ENCODE measurements around the gene FBXO5. TPM values are rescaled to one million over a fixed set of nuclear protein-coding genes. Genes with fewer than 3 reads are reported as not detected.
"Not testable (repeated sequence)": the region's sequence is repeated elsewhere in the genome, so short reads cannot be mapped to it uniquely, and the experiment has no call there.

FBXO5 gene
- total RNA-seq, 1 experiment from 2014 or later = 15.6 TPM

DNA sequence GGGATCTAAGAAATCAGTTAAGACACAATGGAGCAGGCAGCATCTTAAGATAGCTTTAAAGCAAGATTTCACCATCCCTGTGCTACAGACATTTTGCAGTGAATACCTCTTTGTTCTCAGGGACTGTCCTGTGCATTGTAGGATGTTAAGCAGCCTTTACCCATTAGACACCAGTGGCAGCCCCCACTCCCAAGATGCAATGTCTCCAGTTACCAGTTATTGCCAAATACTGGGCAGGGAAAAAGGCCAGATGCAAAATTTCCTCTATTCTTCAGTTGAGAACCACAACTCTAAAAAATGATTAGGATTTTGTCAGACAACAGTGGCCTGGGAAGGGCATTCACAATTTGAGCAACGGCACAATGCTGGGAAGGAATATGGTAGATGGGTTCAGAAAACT lies 6.1 kb downstream of the FBXO5 start:
- Histone ChIP-seq H3K9me2 (replicated peaks; ENCODE audit: insufficient read depth, low read length) (no peaks in the 10 kb centered on the region), H3K4me2 (ENCODE audit: low read depth, low read length, poor library complexity, severe bottlenecking) (no peak overlapping the region), H3K36me3 (ENCODE audit: insufficient read depth, low read length) (peaks cover 76% of the 10 kb centered on the region), H2AFZ (ENCODE audit: low read length) (no peak overlapping the region), H3K9ac (ENCODE audit: low read length) (no peak overlapping the region), H3K4me1 (ENCODE audit: low read length) (peaks cover 44% of the 10 kb centered on the region), H3K27me3 (ENCODE audit: low read length) (no peaks in the 10 kb centered on the region), H3K79me2 (ENCODE audit: low read length) (peaks cover 85% of the 10 kb centered on the region), H3K4me3 (ENCODE audit: low read length) (no peak overlapping the region), H4K20me1 (ENCODE audit: insufficient read depth, low read depth, low read length) (peaks cover 60% of the 10 kb centered on the region), H3K27ac (ENCODE audit: low read length) (no peak overlapping the region), H3K9me3 (ENCODE audit: low read length) (no peaks in the 10 kb centered on the region)
- peak; percentile 25 for DNase-seq

DNA sequence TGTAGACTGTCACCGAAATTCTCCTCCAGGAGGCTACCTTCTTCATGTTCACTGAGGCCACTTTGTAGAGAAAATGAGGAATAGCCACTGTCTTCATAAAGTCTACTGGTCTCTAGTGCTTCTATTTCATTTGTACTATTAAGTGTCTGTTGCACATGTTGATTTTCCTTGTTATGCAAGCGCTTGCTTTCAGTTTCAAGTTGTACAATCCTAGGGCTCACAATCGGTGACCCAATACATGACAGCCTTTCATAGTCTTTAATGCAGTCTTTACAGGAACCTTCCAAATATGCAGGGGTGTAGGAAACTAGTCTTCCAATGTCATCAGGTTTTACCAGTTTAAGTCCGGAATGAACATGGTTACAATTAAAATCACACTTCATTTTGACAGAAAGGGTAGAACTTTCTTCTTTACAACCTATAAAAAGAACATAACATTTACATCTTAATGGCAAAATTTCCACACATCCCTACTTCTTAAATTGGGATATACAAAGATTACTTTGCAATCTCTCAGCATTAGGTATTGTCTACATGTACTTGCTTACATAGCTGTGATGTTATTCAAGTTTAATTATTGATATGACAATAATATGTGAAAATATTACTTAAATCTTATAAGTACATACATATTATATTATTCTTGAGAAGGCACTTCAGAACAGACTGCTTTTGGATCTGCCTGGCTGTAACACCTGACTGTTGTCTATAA lies 7.5 kb downstream of the FBXO5 start:
- no peak overlapping the region for H3K9ac ChIP-seq (ENCODE audit: low read length)
- peaks cover 85% of the 10 kb centered on the region for H3K36me3 ChIP-seq (ENCODE audit: insufficient read depth, low read length)
- H3K4me2 ChIP-seq (ENCODE audit: low read depth, low read length, poor library complexity, severe bottlenecking) = no peak overlapping the region
- H3K79me2 ChIP-seq (ENCODE audit: low read length) = peaks cover 71% of the 10 kb centered on the region
- H3K27me3 ChIP-seq (ENCODE audit: low read length) = no peaks in the 10 kb centered on the region
- peaks cover 54% of the 10 kb centered on the region for H4K20me1 ChIP-seq (ENCODE audit: insufficient read depth, low read depth, low read length)
- H3K4me3 ChIP-seq (ENCODE audit: low read length) = no peak overlapping the region
- H3K9me2 ChIP-seq (replicated peaks; ENCODE audit: insufficient read depth, low read length) = no peaks in the 10 kb centered on the region
- H2AFZ ChIP-seq (ENCODE audit: low read length) = no peak overlapping the region
- no peak for DNase-seq
- peaks cover 33% of the 10 kb centered on the region for H3K4me1 ChIP-seq (ENCODE audit: low read length)
- H3K9me3 ChIP-seq (ENCODE audit: low read length) = no peaks in the 10 kb centered on the region
- no peak overlapping the region for H3K27ac ChIP-seq (ENCODE audit: low read length)

DNA sequence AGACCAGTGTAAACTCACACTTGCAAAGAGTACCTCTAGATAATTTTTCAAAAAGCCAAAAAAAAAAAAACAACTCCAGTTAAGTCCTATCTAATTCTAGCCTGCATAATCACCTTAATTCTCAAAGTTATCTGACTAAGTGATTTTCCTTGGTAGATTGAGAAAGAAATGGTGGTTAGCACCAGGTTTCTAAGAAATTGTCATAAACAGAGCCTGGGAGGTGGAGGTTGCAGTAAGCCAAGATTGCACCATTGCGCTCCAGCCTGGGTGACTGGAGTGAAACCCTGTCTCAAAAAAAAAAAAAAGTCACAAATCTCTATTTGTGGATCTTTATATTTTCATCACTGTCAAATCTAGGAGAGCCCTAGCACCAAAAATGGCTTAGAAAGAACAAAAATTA lies 8.9 kb downstream of the FBXO5 start:
- H3K36me3 ChIP-seq (ENCODE audit: insufficient read depth, low read length) = peaks cover 76% of the 10 kb centered on the region
- H3K4me3 ChIP-seq (ENCODE audit: low read length) = no peak overlapping the region
- no peak overlapping the region for H3K9ac ChIP-seq (ENCODE audit: low read length)
- H3K27me3 ChIP-seq (ENCODE audit: low read length) = no peaks in the 10 kb centered on the region
- DNase-seq = no peak
- H3K79me2 ChIP-seq (ENCODE audit: low read length) = peaks cover 57% of the 10 kb centered on the region
- H2AFZ ChIP-seq (ENCODE audit: low read length) = no peak overlapping the region
- H3K9me2 ChIP-seq (replicated peaks; ENCODE audit: insufficient read depth, low read length) = no peaks in the 10 kb centered on the region
- no peak overlapping the region for H3K4me2 ChIP-seq (ENCODE audit: low read depth, low read length, poor library complexity, severe bottlenecking)
- peaks cover 45% of the 10 kb centered on the region for H4K20me1 ChIP-seq (ENCODE audit: insufficient read depth, low read depth, low read length)
- H3K9me3 ChIP-seq (ENCODE audit: low read length) = no peaks in the 10 kb centered on the region
- H3K27ac ChIP-seq (ENCODE audit: low read length) = no peak overlapping the region
- H3K4me1 ChIP-seq (ENCODE audit: low read length) = peaks cover 18% of the 10 kb centered on the region

DNA sequence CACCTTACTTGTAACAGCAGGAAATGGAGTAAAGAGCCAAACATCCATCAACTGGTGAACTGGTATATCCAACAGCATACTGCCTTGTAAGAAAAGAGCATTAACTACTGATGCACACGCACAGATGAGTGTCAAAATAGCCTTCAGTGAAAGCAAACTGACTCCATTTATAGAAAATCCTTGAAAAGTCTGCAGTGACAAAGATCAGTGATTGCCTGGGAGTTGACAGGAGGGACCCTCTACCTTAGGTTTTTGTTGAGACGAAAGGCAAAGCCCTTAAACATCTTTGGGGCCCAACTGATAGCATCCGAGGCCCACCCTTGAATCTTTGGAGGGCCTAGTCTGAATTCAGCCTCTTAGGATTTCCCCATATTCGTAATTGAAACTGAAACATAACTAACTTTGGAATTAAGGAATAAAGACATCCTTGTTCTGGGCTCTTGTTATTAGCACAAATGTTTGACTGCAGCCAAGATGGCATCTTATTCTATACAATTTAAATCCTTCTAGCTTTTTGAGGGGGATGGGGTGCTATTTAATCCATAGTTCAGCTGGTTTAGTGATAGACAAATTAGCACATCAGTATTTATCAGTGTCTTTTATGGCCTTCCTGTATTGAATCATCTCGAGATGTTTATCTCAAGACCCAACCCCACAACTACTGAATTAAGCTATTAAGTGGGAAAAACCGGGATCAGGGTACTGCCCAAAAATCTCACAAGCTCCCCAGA lies 13.0 kb downstream of the FBXO5 start:
- H3K79me2 ChIP-seq (ENCODE audit: low read length) = peaks cover 17% of the 10 kb centered on the region
- H3K4me2 ChIP-seq (ENCODE audit: low read depth, low read length, poor library complexity, severe bottlenecking) = no peak overlapping the region
- H3K4me1 ChIP-seq (ENCODE audit: low read length) = no peaks in the 10 kb centered on the region
- H3K4me3 ChIP-seq (ENCODE audit: low read length) = no peak overlapping the region
- H3K36me3 ChIP-seq (ENCODE audit: insufficient read depth, low read length) = peaks cover 45% of the 10 kb centered on the region
- H4K20me1 ChIP-seq (ENCODE audit: insufficient read depth, low read depth, low read length) = peaks cover 15% of the 10 kb centered on the region
- DNase-seq = peak; percentile 42
- H3K9ac ChIP-seq (ENCODE audit: low read length) = no peak overlapping the region
- no peaks in the 10 kb centered on the region for H3K27me3 ChIP-seq (ENCODE audit: low read length)
- no peak overlapping the region for H3K27ac ChIP-seq (ENCODE audit: low read length)
- H2AFZ ChIP-seq (ENCODE audit: low read length) = no peak overlapping the region
- no peaks in the 10 kb centered on the region for H3K9me3 ChIP-seq (ENCODE audit: low read length)
- H3K9me2 ChIP-seq (replicated peaks; ENCODE audit: insufficient read depth, low read length) = no peaks in the 10 kb centered on the region

DNA sequence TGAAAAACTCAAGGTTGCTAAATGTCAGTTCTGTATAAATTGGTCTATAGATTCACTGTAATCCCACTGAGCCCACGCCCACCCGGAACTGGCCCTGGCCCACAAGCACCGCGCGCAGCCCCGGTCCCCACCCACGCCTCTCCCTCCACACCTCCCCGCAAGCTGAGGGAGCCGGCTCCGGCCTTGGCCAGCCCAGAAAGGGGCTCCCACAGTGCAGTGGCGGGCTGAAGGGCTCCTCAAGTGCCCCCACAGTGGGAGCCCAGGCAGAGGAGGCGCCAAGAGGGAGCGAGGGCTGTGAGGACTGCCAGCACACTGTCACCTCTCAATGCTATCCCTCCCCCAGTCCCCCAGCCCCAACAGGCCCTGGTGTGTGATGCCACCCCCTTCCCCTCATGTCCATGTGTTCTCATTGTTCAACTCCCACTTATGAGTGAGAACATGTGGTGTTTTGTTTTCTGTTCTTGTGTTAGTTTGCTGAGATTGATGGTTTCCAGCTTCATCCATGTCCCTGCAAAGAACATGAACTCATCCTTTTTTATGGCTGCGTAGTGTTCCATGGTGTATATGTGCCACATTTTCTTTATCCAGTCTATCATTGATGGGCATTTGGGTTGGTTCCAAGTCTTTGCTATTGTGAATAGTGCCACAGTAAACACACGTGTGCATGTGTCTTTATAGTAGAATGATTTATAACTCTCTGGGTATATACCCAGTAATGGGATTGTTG lies 16.5 kb downstream of the FBXO5 start:
- H3K9ac ChIP-seq (ENCODE audit: low read length); H3K4me3 ChIP-seq (ENCODE audit: low read length); H3K9me2 ChIP-seq (replicated peaks; ENCODE audit: insufficient read depth, low read length); H3K4me2 ChIP-seq (ENCODE audit: low read depth, low read length, poor library complexity, severe bottlenecking); H2AFZ ChIP-seq (ENCODE audit: low read length); DNase-seq; H3K27ac ChIP-seq (ENCODE audit: low read length); H3K4me1 ChIP-seq (ENCODE audit: low read length); H4K20me1 ChIP-seq (ENCODE audit: insufficient read depth, low read depth, low read length); H3K79me2 ChIP-seq (ENCODE audit: low read length); H3K9me3 ChIP-seq (ENCODE audit: low read length); H3K27me3 ChIP-seq (ENCODE audit: low read length): not testable (repeated sequence)
- H3K36me3 ChIP-seq (ENCODE audit: insufficient read depth, low read length) = peaks cover 12% of the 10 kb centered on the region

DNA sequence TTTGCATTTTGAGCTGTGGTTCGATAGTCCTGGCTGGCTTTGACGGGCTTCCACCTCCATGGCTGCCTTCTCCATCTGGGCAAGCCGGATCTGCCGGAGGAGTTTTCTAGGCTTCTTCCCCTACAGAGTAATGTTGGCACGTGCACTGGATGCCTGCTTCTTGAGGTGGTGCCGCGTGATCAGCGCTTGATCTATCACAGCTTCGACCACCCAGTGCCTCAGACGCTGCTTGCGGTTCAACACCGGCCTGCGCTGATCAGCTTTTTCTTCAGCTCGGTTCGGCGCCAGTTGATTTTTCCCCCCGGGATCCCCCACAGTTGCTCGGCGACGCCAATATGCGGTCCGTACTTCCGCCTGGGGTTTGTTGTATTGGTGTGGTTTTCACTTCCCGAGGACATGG lies 23.5 kb downstream of the FBXO5 start:
- Histone ChIP-seq H3K27me3 (ENCODE audit: low read length) (no peaks in the 10 kb centered on the region), H3K9ac (ENCODE audit: low read length) (no peak overlapping the region), H3K9me2 (replicated peaks; ENCODE audit: insufficient read depth, low read length) (no peaks in the 10 kb centered on the region), H3K4me2 (ENCODE audit: low read depth, low read length, poor library complexity, severe bottlenecking) (no peak overlapping the region), H2AFZ (ENCODE audit: low read length) (no peak overlapping the region), H3K9me3 (ENCODE audit: low read length) (no peaks in the 10 kb centered on the region), H3K27ac (ENCODE audit: low read length) (no peak overlapping the region), H3K4me1 (ENCODE audit: low read length) (no peaks in the 10 kb centered on the region), H3K36me3 (ENCODE audit: insufficient read depth, low read length) (no peaks in the 10 kb centered on the region), H4K20me1 (ENCODE audit: insufficient read depth, low read depth, low read length) (no peaks in the 10 kb centered on the region), H3K79me2 (ENCODE audit: low read length) (no peaks in the 10 kb centered on the region), H3K4me3 (ENCODE audit: low read length) (no peak overlapping the region)
- DNase-seq = no peak

DNA sequence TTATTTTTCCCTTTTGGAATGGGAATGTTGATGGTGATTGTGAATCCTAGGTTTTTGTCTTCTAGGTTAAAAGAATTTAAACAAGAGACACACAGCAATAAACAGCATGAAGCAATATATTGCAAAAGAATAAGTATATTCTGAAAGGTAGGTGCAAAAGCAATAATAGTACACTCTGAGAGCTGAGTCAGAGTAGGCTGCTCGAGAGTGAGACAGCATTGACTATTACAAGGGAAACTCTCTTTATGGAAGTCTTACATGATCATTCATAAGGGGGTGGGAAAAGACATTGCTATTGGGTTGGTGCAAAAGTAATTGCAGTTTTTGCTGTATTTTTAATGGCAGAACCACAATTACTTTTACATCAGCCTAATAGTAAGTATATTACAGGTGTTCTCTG lies 25.0 kb downstream of the FBXO5 start:
- no peaks in the 10 kb centered on the region for H3K9me2 ChIP-seq (replicated peaks; ENCODE audit: insufficient read depth, low read length)
- no peak overlapping the region for H3K4me2 ChIP-seq (ENCODE audit: low read depth, low read length, poor library complexity, severe bottlenecking)
- no peaks in the 10 kb centered on the region for H3K9me3 ChIP-seq (ENCODE audit: low read length)
- H3K36me3 ChIP-seq (ENCODE audit: insufficient read depth, low read length) = no peaks in the 10 kb centered on the region
- DNase-seq = no peak
- no peaks in the 10 kb centered on the region for H3K27me3 ChIP-seq (ENCODE audit: low read length)
- H3K9ac ChIP-seq (ENCODE audit: low read length) = no peak overlapping the region
- H3K4me1 ChIP-seq (ENCODE audit: low read length) = no peaks in the 10 kb centered on the region
- no peaks in the 10 kb centered on the region for H4K20me1 ChIP-seq (ENCODE audit: insufficient read depth, low read depth, low read length)
- H3K79me2 ChIP-seq (ENCODE audit: low read length) = no peaks in the 10 kb centered on the region
- H3K27ac ChIP-seq (ENCODE audit: low read length) = no peak overlapping the region
- no peak overlapping the region for H3K4me3 ChIP-seq (ENCODE audit: low read length)
- H2AFZ ChIP-seq (ENCODE audit: low read length) = no peak overlapping the region

DNA sequence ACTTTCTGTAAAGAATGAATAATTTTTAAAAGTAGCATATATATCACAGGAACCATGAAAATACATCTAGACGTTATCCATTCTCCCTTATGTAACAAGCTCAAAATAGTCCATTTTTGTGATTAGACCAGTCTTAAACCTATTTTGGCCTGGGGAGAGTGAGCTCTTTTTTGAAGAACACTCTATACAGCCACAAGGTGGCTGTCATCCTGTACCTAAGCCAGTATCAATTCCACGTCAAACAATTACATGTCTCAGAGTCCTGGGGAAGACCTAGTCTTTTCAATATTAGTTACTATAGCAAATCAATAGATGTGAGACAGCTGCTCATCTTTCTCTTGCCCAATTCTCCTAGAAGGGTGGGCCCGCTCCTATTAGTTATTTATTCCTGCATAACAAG lies 28.4 kb downstream of the FBXO5 start:
- H3K36me3 ChIP-seq (ENCODE audit: insufficient read depth, low read length) = no peaks in the 10 kb centered on the region
- H3K4me1 ChIP-seq (ENCODE audit: low read length) = no peaks in the 10 kb centered on the region
- H3K27ac ChIP-seq (ENCODE audit: low read length) = no peak overlapping the region
- H3K27me3 ChIP-seq (ENCODE audit: low read length) = no peaks in the 10 kb centered on the region
- DNase-seq = peak; percentile 49
- H2AFZ ChIP-seq (ENCODE audit: low read length) = no peak overlapping the region
- H3K9me2 ChIP-seq (replicated peaks; ENCODE audit: insufficient read depth, low read length) = no peaks in the 10 kb centered on the region
- no peak overlapping the region for H3K4me2 ChIP-seq (ENCODE audit: low read depth, low read length, poor library complexity, severe bottlenecking)
- H3K79me2 ChIP-seq (ENCODE audit: low read length) = no peaks in the 10 kb centered on the region
- H3K9ac ChIP-seq (ENCODE audit: low read length) = no peak overlapping the region
- H3K9me3 ChIP-seq (ENCODE audit: low read length) = no peaks in the 10 kb centered on the region
- no peaks in the 10 kb centered on the region for H4K20me1 ChIP-seq (ENCODE audit: insufficient read depth, low read depth, low read length)
- H3K4me3 ChIP-seq (ENCODE audit: low read length) = no peak overlapping the region

Measured in Karpas-422 (cell line).